ENCODE measurements around the gene GALNT11.

DNA sequence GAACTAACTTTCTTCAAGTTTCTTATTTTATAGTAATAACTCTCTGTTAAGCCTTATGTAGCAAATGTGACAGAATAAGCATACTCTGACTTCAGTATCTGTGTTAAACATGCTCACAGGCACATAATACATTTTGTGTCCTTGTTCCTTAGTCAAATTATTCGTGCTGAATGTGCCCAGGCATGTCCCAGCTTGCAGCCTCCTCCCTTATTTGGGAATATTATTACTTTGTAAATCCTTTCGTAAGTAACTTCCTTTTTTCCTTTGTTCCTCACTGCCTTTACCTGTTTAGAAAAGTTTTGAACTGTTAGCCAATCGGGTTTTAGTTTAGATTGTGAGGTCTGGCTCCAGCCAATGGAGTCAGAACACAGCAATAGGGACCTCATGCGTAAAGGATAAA lies 46.9 kb downstream of the GALNT11 start:
- no peak for TF ChIP-seq POLR2A (IDR thresholded peaks at IDR 0.05)
- TF ChIP-seq, protein P1, sequence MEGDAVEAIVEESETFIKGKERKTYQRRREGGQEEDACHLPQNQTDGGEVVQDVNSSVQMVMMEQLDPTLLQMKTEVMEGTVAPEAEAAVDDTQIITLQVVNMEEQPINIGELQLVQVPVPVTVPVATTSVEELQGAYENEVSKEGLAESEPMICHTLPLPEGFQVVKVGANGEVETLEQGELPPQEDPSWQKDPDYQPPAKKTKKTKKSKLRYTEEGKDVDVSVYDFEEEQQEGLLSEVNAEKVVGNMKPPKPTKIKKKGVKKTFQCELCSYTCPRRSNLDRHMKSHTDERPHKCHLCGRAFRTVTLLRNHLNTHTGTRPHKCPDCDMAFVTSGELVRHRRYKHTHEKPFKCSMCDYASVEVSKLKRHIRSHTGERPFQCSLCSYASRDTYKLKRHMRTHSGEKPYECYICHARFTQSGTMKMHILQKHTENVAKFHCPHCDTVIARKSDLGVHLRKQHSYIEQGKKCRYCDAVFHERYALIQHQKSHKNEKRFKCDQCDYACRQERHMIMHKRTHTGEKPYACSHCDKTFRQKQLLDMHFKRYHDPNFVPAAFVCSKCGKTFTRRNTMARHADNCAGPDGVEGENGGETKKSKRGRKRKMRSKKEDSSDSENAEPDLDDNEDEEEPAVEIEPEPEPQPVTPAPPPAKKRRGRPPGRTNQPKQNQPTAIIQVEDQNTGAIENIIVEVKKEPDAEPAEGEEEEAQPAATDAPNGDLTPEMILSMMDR (IDR thresholded peaks at IDR 0.05) = no peak

All from breast epithelium (tissue), 3 donors.